PFSK-1 (cell line): Measurements from ENCODE around the gene CLCN6.

Source experiments
- FOXP2 ChIP-seq: optimal IDR thresholded peaks from 2 replicates; pipeline ENCODE3; 2011; ENCODE audit warnings: borderline replicate concordance, control low read depth, inconsistent platforms; ENCODE audit not compliant: insufficient read depth; ENCODE audit errors: extremely low read length, extremely low read depth
- POLR2AphosphoS5 ChIP-seq: IDR thresholded peaks from 2 replicates; pipeline ENCODE4 v1.6.1; 2012; ENCODE audit warnings: low read depth, mild to moderate bottlenecking, control low read depth, low read length, moderate library complexity
- SIN3A ChIP-seq: IDR thresholded peaks from 2 replicates; pipeline ENCODE4 v1.6.1; 2012; ENCODE audit warnings: mild to moderate bottlenecking, low read length, moderate library complexity, borderline replicate concordance; ENCODE audit not compliant: insufficient read depth
- TAF1 ChIP-seq: IDR thresholded peaks from 2 replicates; pipeline ENCODE4 v1.6.1; 2012; ENCODE audit warnings: low read length, control low read depth, borderline replicate concordance; ENCODE audit not compliant: insufficient read depth
- TF ChIP-seq, protein P1 (sequence below), 2 experiments: IDR thresholded peaks; 2 replicates each; pipeline versions ENCODE4 v1.6.1 to v1.8.0; 2011 to 2012; ENCODE audit warnings: low read depth in 2 of 2, low read length in 2 of 2, control low read depth in 1 of 2, inconsistent platforms in 1 of 2, mild to moderate bottlenecking in 1 of 2, moderate library complexity in 1 of 2; ENCODE audit not compliant: insufficient read depth in 1 of 2

The CLCN6 gene

DNA sequence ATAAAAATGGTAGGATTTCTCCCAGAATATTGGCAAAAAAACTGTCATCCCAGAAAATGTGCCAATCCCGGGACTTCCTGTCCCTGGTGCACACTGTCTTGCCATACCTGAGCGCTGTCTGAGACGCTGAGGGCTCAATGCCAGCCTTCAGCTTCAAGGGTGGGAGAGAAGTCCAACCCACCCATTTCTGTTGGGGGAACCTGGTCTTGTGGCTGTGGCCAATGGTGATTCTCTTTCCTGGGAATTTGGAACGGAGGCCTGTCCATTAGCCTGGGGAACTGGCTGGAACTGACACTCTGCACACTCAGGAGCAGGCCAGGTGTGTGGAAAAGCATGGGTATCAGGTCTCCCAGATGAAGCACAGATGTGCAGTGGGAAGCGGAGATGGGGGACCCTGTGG, 6.9 kb upstream of the CLCN6 start:
- TF ChIP-seq, protein P1, sequence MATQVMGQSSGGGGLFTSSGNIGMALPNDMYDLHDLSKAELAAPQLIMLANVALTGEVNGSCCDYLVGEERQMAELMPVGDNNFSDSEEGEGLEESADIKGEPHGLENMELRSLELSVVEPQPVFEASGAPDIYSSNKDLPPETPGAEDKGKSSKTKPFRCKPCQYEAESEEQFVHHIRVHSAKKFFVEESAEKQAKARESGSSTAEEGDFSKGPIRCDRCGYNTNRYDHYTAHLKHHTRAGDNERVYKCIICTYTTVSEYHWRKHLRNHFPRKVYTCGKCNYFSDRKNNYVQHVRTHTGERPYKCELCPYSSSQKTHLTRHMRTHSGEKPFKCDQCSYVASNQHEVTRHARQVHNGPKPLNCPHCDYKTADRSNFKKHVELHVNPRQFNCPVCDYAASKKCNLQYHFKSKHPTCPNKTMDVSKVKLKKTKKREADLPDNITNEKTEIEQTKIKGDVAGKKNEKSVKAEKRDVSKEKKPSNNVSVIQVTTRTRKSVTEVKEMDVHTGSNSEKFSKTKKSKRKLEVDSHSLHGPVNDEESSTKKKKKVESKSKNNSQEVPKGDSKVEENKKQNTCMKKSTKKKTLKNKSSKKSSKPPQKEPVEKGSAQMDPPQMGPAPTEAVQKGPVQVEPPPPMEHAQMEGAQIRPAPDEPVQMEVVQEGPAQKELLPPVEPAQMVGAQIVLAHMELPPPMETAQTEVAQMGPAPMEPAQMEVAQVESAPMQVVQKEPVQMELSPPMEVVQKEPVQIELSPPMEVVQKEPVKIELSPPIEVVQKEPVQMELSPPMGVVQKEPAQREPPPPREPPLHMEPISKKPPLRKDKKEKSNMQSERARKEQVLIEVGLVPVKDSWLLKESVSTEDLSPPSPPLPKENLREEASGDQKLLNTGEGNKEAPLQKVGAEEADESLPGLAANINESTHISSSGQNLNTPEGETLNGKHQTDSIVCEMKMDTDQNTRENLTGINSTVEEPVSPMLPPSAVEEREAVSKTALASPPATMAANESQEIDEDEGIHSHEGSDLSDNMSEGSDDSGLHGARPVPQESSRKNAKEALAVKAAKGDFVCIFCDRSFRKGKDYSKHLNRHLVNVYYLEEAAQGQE (IDR thresholded peaks at IDR 0.05; ENCODE audit: insufficient read depth in 1 of 2, low read depth in 2 of 2, low read length in 2 of 2): no peak
- TF ChIP-seq SIN3A (no peak), POLR2AphosphoS5 (no peak), TAF1 (no peak), FOXP2 (no peak)

DNA sequence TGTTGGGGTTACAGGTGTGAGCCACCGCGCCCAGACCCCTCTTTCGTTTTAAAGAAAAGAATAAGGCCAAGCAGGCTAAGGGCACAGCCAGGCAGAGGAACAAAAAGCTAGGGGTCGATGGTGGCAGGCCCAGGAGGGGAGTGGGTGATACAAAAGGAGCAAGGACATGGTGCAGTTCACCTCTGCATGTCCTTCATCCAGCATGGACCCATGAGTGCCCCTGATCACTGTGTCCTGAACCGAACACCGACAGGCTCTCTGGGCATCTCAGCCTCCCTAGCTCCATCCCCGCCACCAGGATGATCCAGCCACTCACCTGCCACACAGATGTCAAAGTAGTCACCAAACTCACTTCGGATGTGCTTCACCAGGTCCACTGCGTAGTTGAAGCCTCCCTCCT, 6.1 kb upstream of the CLCN6 start:
- TF ChIP-seq FOXP2: no peak
- no peak for TF ChIP-seq TAF1
- TF ChIP-seq, protein P1 (IDR thresholded peaks at IDR 0.05; ENCODE audit: insufficient read depth in 1 of 2, low read depth in 2 of 2, low read length in 2 of 2): no peak
- TF ChIP-seq POLR2AphosphoS5: no peak
- TF ChIP-seq SIN3A: no peak

DNA sequence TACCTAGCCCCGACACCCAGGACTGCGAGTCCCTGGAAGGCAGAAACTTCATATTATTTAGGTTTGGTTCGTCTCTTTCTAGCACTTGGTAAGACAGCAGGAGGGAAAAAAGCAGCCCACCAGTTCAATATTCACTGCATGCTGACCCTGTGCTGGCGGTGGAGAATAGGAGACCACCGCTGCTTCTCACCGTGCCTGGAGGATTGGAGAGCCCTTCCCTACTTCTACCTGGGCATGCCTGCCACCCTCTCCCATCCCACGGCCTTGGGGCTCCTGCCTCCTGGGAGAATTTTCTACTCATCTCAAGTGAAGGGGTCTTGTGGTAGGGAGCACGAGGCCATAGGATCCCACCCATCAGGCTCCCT, 5.6 kb upstream of the CLCN6 start:
- no peak for TF ChIP-seq FOXP2
- TF ChIP-seq, protein P1 (IDR thresholded peaks at IDR 0.05; ENCODE audit: insufficient read depth in 1 of 2, low read depth in 2 of 2, low read length in 2 of 2): no peak
- no peak for TF ChIP-seq SIN3A
- TF ChIP-seq TAF1: no peak
- TF ChIP-seq POLR2AphosphoS5: no peak

DNA sequence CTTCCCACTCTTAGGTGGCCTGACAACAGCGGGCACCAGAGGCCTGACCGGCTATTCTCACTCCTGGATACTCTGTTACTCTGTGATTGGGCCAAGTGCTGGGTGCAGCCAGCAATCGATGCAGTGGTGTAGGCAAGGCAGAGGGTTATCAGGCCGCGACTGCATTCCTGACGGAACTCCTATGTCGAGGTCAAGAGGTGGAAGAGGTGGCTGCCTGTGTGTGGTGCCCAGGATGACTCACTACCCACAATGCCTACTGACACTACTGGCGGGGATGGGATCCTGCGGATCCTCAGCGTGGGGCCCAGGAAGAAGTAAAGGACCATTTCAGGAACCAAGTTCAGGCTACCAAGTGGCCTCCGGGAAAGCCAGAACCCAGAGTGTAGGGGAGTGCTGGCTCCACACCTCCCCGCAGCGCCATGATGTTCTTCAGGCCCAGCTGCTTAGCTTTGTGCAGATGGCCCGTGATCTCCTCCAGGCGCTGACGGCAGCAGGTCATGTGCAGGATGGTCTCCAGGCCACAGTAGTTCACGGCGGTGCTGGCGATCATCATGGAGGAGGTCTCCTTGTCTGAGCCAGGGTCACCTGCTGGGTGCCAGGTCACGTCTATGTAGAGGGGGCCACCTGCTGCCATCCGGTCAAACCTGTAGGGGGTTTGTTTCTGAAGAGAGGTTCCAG, 5.1 kb upstream of the CLCN6 start:
- no peak for TF ChIP-seq FOXP2
- TF ChIP-seq, protein P1 (IDR thresholded peaks at IDR 0.05; ENCODE audit: insufficient read depth in 1 of 2, low read depth in 2 of 2, low read length in 2 of 2): no peak
- no peak for TF ChIP-seq TAF1
- TF ChIP-seq POLR2AphosphoS5: no peak
- no peak for TF ChIP-seq SIN3A

DNA sequence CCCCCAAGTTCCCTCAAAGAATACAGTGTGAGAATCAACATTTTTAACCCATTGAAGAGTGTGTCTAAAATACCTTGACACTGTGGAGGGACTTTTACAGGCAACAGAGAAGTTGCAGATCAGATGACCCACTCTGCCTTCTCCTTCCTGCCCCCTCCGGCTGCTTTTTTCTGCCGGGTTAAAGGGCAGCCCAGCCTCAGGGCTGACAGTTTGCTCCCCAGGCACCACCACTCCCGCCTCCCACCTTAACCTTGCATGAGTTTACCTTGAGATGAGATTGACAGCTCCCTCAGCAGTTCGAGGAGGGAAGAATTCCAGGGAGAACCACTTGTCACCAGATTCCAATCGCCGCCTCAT, 3.4 kb upstream of the CLCN6 start:
- TF ChIP-seq, protein P1 (IDR thresholded peaks at IDR 0.05; ENCODE audit: insufficient read depth in 1 of 2, low read depth in 2 of 2, low read length in 2 of 2): no peak
- TF ChIP-seq TAF1: no peak
- no peak for TF ChIP-seq FOXP2
- TF ChIP-seq POLR2AphosphoS5: no peak
